PC-3 (cell line): Measurements from ENCODE around the gene HES2. TPM values are rescaled to one million over a fixed set of nuclear protein-coding genes. Genes with fewer than 3 reads are reported as not detected.

ENCODE experiments used
- ATAC-seq: fragments of 200-7000 bp; cut with Tn5 transposase; 2 replicates; pipeline ENCODE4 v1.9.1; 2020; ENCODE audit warnings: mild to moderate bottlenecking, moderate library complexity
- BruUV-seq: library from RNA; stranded (reverse); fragments of 400-500 nt; replicated peaks from 2 replicates; lab custom pipeline; 2021; lab: Mats Ljungman, UMichigan
- CTCF ChIA-PET: fragments of 300-600 bp; sonication (Branson Sonifier 250); formaldehyde crosslinking; loops from one replicate; lab custom pipeline; 2022; ENCODE audit warnings: antibody characterized with exemption; lab: Charles Lee
- POLR2A ChIA-PET: fragments of 300-600 bp; sonication (Branson Sonifier 250); formaldehyde crosslinking; loops from one replicate; lab custom pipeline; 2022; ENCODE audit warnings: antibody characterized with exemption; ENCODE audit not compliant: unreplicated experiment; lab: Charles Lee
- DNase-seq: peaks from one replicate; pipeline ENCODE4 v3.0.0-alpha.2; 2015
- H2AFZ ChIP-seq: fragments of 300-600 bp; sonication (generic); 2 replicates; pipeline ENCODE4 v1.6.0; 2016; ENCODE audit warnings: antibody characterized with exemption, low read length
- H3F3A ChIP-seq: fragments of 300-600 bp; sonication (generic); one replicate; pipeline ENCODE4 v1.6.0; 2017; ENCODE audit warnings: antibody characterized with exemption, low read length, control low read depth, mild to moderate bottlenecking; ENCODE audit not compliant: unreplicated experiment
- H3K27ac ChIP-seq: fragments of 300-600 bp; sonication (generic); 2 replicates; pipeline ENCODE4 v1.5.1; 2016; ENCODE audit warnings: mild to moderate bottlenecking, low read length
- H3K27me3 ChIP-seq: fragments of 300-600 bp; sonication (generic); 2 replicates; pipeline ENCODE4 v1.6.1; 2016; ENCODE audit warnings: low read length, mixed read lengths
- H3K36me3 ChIP-seq: fragments of 300-600 bp; sonication (generic); 2 replicates; pipeline ENCODE4 v1.6.1; 2016; ENCODE audit warnings: low read depth, mixed run types, low read length, mixed read lengths
- H3K4me1 ChIP-seq: fragments of 300-600 bp; sonication (generic); 2 replicates; pipeline ENCODE4 v1.5.1; 2016; ENCODE audit warnings: low read length; ENCODE audit not compliant: insufficient read depth
- H3K4me2 ChIP-seq: fragments of 300-600 bp; sonication (generic); 2 replicates; pipeline ENCODE4 v1.6.0; 2016; ENCODE audit warnings: low read length
- H3K4me3 ChIP-seq: fragments of 300-600 bp; sonication (generic); 2 replicates; pipeline ENCODE4 v1.5.1; 2016; ENCODE audit warnings: mild to moderate bottlenecking, low read length, mixed read lengths
- H3K79me2 ChIP-seq: fragments of 300-600 bp; sonication (generic); 2 replicates; pipeline ENCODE4 v1.6.1; 2017; ENCODE audit warnings: low read length, mixed read lengths
- H3K9ac ChIP-seq: fragments of 300-600 bp; sonication (generic); 2 replicates; pipeline ENCODE4 v1.6.0; 2016; ENCODE audit warnings: mild to moderate bottlenecking, low read length
- H3K9me2 ChIP-seq: fragments of 300-600 bp; sonication (generic); replicated peaks from 2 replicates; pipeline ENCODE4 v1.6.1; 2016; ENCODE audit warnings: mixed run types, low read length, mixed read lengths
- H3K9me3 ChIP-seq: fragments of 300-600 bp; sonication (generic); 2 replicates; pipeline ENCODE4 v1.6.1; 2016; ENCODE audit warnings: low read length, mixed read lengths
- H4K20me1 ChIP-seq: fragments of 300-600 bp; sonication (generic); 2 replicates; pipeline ENCODE4 v1.6.1; 2016; ENCODE audit warnings: low read length, mixed read lengths
- EZH2 ChIP-seq: fragments of 300-600 bp; sonication (generic); IDR thresholded peaks from one replicate; pipeline ENCODE4 v1.6.1; 2017; ENCODE audit warnings: antibody characterized with exemption, mild to moderate bottlenecking, low read length; ENCODE audit not compliant: unreplicated experiment
- EZH2phosphoT487 ChIP-seq: fragments of 300-600 bp; sonication (generic); IDR thresholded peaks from 2 replicates; pipeline ENCODE4 v1.6.1; 2018; ENCODE audit warnings: mild to moderate bottlenecking, antibody characterized with exemption, low read length, borderline replicate concordance
- intact Hi-C: fragments of 100-400 bp; cut with micrococcal nuclease; formaldehyde crosslinking; loops from 2 replicates; pipeline ENCODE4 v1.9.0; 2023
- total RNA-seq: library from RNA; depleted of rRNA; stranded (reverse); fragments of >200 nt; gene quantifications from 2 replicates; pipeline ENCODE4 v1.2.3, GENCODE V29; 2014
- TF ChIP-seq, protein P1 (sequence below): fragments of 300-600 bp; sonication (generic); conservative IDR thresholded peaks from 2 replicates; pipeline ENCODE4 v1.5.1; 2017; ENCODE audit warnings: antibody characterized with exemption, low read depth, mild to moderate bottlenecking, low read length

HES2 gene
- total RNA-seq, 1 experiment from 2014 or later = 42.9 TPM

DNA sequence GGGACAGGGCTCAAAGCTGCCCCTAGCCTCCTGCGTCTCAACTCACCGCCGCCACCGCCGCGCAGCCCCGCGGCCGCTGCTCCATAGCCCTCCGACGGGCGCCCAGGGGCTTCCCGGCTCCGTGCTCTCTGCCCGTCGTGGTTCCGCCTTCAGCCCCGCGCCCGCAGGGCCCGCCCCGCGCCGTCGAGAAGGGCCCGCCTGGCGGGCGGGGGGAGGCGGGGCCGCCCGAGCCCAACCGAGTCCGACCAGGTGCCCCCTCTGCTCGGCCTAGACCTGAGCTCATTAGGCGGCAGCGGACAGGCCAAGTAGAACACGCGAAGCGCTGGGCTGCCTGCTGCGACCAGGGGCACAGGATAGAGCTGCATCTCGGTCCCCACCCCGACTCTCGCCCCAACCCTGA is 46.3 kb upstream of the HES2 start, which contains the start of gene TNFRSF25:
TSS of gene TNFRSF25 (minus strand) at position 151 of the 400 bp plus-strand sequence. CDS start at position 85, 66 bp downstream.
- no peaks in the 10 kb centered on the region for H3F3A ChIP-seq
- peaks cover 41% of the 10 kb centered on the region for H3K36me3 ChIP-seq
- no peaks in the 10 kb centered on the region for H3K9me2 ChIP-seq
- H3K4me2 ChIP-seq = no peak within 1 kb of the TSS
- ATAC-seq (no peak), DNase-seq (no peak)
- no peaks in the 10 kb centered on the region for H4K20me1 ChIP-seq
- TF ChIP-seq, protein P1, sequence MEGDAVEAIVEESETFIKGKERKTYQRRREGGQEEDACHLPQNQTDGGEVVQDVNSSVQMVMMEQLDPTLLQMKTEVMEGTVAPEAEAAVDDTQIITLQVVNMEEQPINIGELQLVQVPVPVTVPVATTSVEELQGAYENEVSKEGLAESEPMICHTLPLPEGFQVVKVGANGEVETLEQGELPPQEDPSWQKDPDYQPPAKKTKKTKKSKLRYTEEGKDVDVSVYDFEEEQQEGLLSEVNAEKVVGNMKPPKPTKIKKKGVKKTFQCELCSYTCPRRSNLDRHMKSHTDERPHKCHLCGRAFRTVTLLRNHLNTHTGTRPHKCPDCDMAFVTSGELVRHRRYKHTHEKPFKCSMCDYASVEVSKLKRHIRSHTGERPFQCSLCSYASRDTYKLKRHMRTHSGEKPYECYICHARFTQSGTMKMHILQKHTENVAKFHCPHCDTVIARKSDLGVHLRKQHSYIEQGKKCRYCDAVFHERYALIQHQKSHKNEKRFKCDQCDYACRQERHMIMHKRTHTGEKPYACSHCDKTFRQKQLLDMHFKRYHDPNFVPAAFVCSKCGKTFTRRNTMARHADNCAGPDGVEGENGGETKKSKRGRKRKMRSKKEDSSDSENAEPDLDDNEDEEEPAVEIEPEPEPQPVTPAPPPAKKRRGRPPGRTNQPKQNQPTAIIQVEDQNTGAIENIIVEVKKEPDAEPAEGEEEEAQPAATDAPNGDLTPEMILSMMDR = no peak
- no peak for TF ChIP-seq EZH2phosphoT487
- TF ChIP-seq EZH2 = no peak
- no peaks in the 10 kb centered on the region for H3K27me3 ChIP-seq
- no TSS peak for BruUV-seq
- no peaks in the 10 kb centered on the region for H3K4me1 ChIP-seq
- no peaks in the 10 kb centered on the region for H3K79me2 ChIP-seq
- ChIA-PET POLR2A (no interaction called here), CTCF (no interaction called here)
- H3K27ac ChIP-seq = no peak within 1 kb of the TSS
- H3K9ac ChIP-seq = no peak within 1 kb of the TSS
- no peak within 1 kb of the TSS for H2AFZ ChIP-seq
- no peak within 1 kb of the TSS for H3K4me3 ChIP-seq
- no peaks in the 10 kb centered on the region for H3K9me3 ChIP-seq
- intact Hi-C loops = no loop called here

DNA sequence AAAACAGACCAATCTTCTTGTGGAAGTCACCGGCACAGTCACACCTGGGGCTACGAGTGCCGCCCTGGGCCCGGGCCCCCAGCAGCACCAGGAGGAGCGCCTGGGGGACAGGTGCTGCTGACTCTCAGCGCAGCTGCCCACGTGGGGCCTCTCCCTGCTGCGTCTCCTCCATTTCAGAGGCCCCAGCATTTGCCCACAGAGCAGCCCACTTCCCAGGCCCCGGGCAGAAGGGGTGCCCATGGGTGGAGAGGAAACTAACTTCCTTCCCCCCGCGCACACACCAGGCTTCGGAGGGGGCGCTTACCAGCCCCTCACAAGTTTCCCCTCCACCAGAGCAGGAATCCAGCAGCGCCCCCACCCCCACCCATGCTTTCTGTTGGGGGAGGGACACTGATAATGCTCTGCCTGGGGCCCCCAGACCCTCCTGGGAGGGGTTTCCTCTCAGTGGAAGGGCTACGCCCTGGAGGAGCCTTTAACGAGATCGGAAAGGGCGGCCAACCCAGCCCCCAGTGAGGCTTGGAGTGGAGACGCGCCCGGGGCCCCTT is 45.8 kb upstream of the HES2 start:
- Histone ChIP-seq H3K27me3 (no peaks in the 10 kb centered on the region), H3K9me3 (no peaks in the 10 kb centered on the region), H3K9me2 (no peaks in the 10 kb centered on the region), H3K4me2 (no peak overlapping the region), H4K20me1 (no peaks in the 10 kb centered on the region), H2AFZ (no peak overlapping the region), H3K36me3 (peaks cover 40% of the 10 kb centered on the region), H3K9ac (no peak overlapping the region), H3K4me3 (no peak overlapping the region), H3F3A (no peaks in the 10 kb centered on the region), H3K4me1 (no peaks in the 10 kb centered on the region), H3K27ac (no peak overlapping the region), H3K79me2 (no peaks in the 10 kb centered on the region)
- ATAC-seq = no peak
- TF ChIP-seq EZH2 = no peak
- no peak for TF ChIP-seq EZH2phosphoT487
- TF ChIP-seq, protein P1 = no peak
- CTCF ChIA-PET = no interaction called here
- POLR2A ChIA-PET = no interaction called here
- no TSS peak for BruUV-seq
- intact Hi-C loops = no loop called here
- no peak for DNase-seq

DNA sequence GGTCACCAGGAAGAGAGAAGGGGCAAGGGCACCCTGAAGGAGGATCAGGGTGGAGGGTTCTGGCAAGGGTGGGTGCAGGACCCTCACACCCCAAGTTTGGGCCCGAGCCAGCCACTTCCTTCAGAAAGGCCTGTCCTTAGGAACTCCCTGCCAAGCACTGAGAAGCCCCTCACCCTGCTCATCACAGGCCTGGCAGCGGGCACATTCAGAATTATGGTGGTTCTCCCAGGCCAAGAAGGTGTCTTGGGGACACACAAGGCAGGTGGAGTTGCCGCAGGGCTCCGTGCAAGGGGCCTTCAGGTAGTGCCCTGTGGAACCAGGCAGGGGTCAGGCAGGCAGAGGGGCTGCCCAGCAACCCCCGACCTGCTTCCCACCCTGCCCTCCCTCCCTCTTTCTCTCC is 45.2 kb upstream of the HES2 start:
- no peak overlapping the region for H3K4me2 ChIP-seq
- H3K9me3 ChIP-seq = no peaks in the 10 kb centered on the region
- H3K27ac ChIP-seq = no peak overlapping the region
- H3K9me2 ChIP-seq = no peaks in the 10 kb centered on the region
- no TSS peak for BruUV-seq
- TF ChIP-seq EZH2 (no peak), EZH2phosphoT487 (no peak)
- TF ChIP-seq, protein P1 = no peak
- intact Hi-C loops = no loop called here
- H3K9ac ChIP-seq = no peak overlapping the region
- ChIA-PET POLR2A (no interaction called here), CTCF (no interaction called here)
- DNase-seq (no peak), ATAC-seq (no peak)
- no peaks in the 10 kb centered on the region for H3K27me3 ChIP-seq
- peaks cover 35% of the 10 kb centered on the region for H3K36me3 ChIP-seq
- H2AFZ ChIP-seq = no peak overlapping the region
- H4K20me1 ChIP-seq = no peaks in the 10 kb centered on the region
- no peaks in the 10 kb centered on the region for H3F3A ChIP-seq
- H3K4me3 ChIP-seq = no peak overlapping the region
- no peaks in the 10 kb centered on the region for H3K79me2 ChIP-seq
- H3K4me1 ChIP-seq = no peaks in the 10 kb centered on the region
